Esophagus muscularis mucosa (tissue), 4 donors: ENCODE results near the gene DPH3. TPM values are rescaled to one million over a fixed set of nuclear protein-coding genes. Genes with fewer than 3 reads are reported as not detected.

Source experiments
- DNase-seq: peaks from one replicate; pipeline ENCODE4 v3.0.0-alpha.2; 2017; ENCODE audit errors: extremely low spot score
- H3K27ac ChIP-seq, 4 donors: fragments of 200-600 bp; sonication (generic); replicated peaks in 1 of 4; 1 replicate in 3 of 4; 2 replicates in 1 of 4; pipeline ENCODE4 v1.5.1; 2016 to 2019; ENCODE audit warnings: mild to moderate bottlenecking in 1 of 4
- H3K27me3 ChIP-seq, 4 donors: fragments of 200-600 bp; sonication (generic); one replicate each; pipeline versions ENCODE4 v1.5.1 to v1.6.0; 2016 to 2019
- H3K36me3 ChIP-seq, 4 donors: fragments of 200-600 bp; sonication (generic); one replicate each; pipeline ENCODE4 v1.5.1; 2016 to 2019
- H3K4me1 ChIP-seq, 4 donors: fragments of 200-600 bp; sonication (generic); one replicate each; pipeline ENCODE4 v1.5.1; 2016 to 2019
- H3K4me3 ChIP-seq, 4 donors: fragments of 200-600 bp; sonication (generic); 1 replicate in 2 of 4; 2 replicates in 2 of 4; pipeline ENCODE4 v1.5.1; 2016 to 2019; ENCODE audit warnings: mild to moderate bottlenecking in 4 of 4, moderate library complexity in 1 of 4
- H3K9me3 ChIP-seq, 4 donors: fragments of 200-600 bp; sonication (generic); 1 replicate in 3 of 4; 2 replicates in 1 of 4; pipeline ENCODE4 v1.5.1; 2016 to 2019
- CTCF ChIP-seq, 3 experiments: fragments of 200-600 bp in 2 of 3; fragments of 450-650 bp in 1 of 3; sonication (generic) in 2 of 3; IDR thresholded peaks; one replicate each; pipeline ENCODE4 v1.5.1; 2017 to 2019; ENCODE audit warnings: antibody characterized with exemption in 3 of 3, mild to moderate bottlenecking in 2 of 3, moderate library complexity in 1 of 3
- EP300 ChIP-seq: sonication (generic); formaldehyde crosslinking; IDR thresholded peaks from one replicate; pipeline ENCODE4 v1.6.1; 2017; ENCODE audit warnings: antibody characterized with exemption
- POLR2A ChIP-seq: fragments of 450-650 bp; IDR thresholded peaks from one replicate; pipeline ENCODE4 v1.6.1; 2017; ENCODE audit warnings: antibody characterized with exemption, moderate library complexity, mild to moderate bottlenecking, low read depth
- POLR2AphosphoS5 ChIP-seq, 2 donors: sonication (generic); formaldehyde crosslinking; IDR thresholded peaks; one replicate each; pipeline ENCODE4 v1.6.1; 2017; ENCODE audit warnings: antibody characterized with exemption in 2 of 2
- WGBS: methylation state at CpG from one replicate; pipeline ENCODE4 v1.1.5; 2018; 5-methylcytosine and 5-hydroxymethylcytosine counted together
- intact Hi-C: fragments of 100-400 bp; cut with DNase I; formaldehyde crosslinking; loops from one replicate; pipeline ENCODE4 v1.15.1; 2023
- total RNA-seq, 4 donors: library from RNA; depleted of rRNA; stranded (reverse); fragments of >200 nt; gene quantifications; one replicate each; pipeline versions ENCODE4 v1.1.0 to v1.2.1, GENCODE V29; 2016

The DPH3 gene
- total RNA-seq, 4 donors from 2014 or later: 27.2 to 50.7 (median 37.6) TPM

- no peak overlapping the region for H3K4me3 ChIP-seq
- DNase-seq: no peak
- 67% methylated on average over 7 of the region's 7 CpGs for WGBS
- H3K27ac ChIP-seq: no peak overlapping the region
- H3K4me1 ChIP-seq: peaks cover 4 to 10% (median 6%) of the 10 kb centered on the region in 4 donors
- H3K27me3 ChIP-seq: no peaks in the 10 kb centered on the region
- intact Hi-C loops: no loop called here
- no peaks in the 10 kb centered on the region for H3K9me3 ChIP-seq
- H3K36me3 ChIP-seq: peaks cover 0 to 5% (median 0%) of the 10 kb centered on the region in 4 donors
- TF ChIP-seq POLR2AphosphoS5 (IDR thresholded peaks at IDR 0.05) (no peak), CTCF (IDR thresholded peaks at IDR 0.05) (no peak)
Measured at GRCh38 chr3:16252243-16252978, 12.3 kb downstream of the DPH3 start.

- H3K27ac ChIP-seq: no peak overlapping the region
- intact Hi-C loops: no loop called here
- DNase-seq: no peak
- TF ChIP-seq POLR2A (no peak), CTCF (IDR thresholded peaks at IDR 0.05) (no peak), EP300 (no peak), POLR2AphosphoS5 (IDR thresholded peaks at IDR 0.05) (no peak)
- peaks cover 0 to 2% (median 0%) of the 10 kb centered on the region in 4 donors for H3K36me3 ChIP-seq
- WGBS: 63% methylated on average over 8 of the region's 9 CpGs
- H3K4me1 ChIP-seq: peaks cover 9 to 16% (median 9%) of the 10 kb centered on the region in 4 donors
- H3K9me3 ChIP-seq: no peaks in the 10 kb centered on the region
- no peak overlapping the region for H3K4me3 ChIP-seq
- no peaks in the 10 kb centered on the region for H3K27me3 ChIP-seq
Measured at GRCh38 chr3:16251316-16252085, 13.2 kb downstream of the DPH3 start.

GRCh38 chr3:16249886-16250285 is 14.9 kb downstream of the DPH3 start:
- H3K4me1 ChIP-seq: peaks cover 9 to 16% (median 11%) of the 10 kb centered on the region in 4 donors
- no peak overlapping the region for H3K4me3 ChIP-seq
- no peaks in the 10 kb centered on the region for H3K27me3 ChIP-seq
- intact Hi-C loops: loop anchor here (5.0 to 10.0 kb wide), 2 partner anchors 73 to 615 kb away; no protein-coding TSS in a partner anchor
- H3K9me3 ChIP-seq: no peaks in the 10 kb centered on the region
- H3K36me3 ChIP-seq: no peaks in the 10 kb centered on the region
- TF ChIP-seq POLR2AphosphoS5 (IDR thresholded peaks at IDR 0.05) (no peak), EP300 (no peak), CTCF (IDR thresholded peaks at IDR 0.05) (no peak), POLR2A (no peak)
- WGBS: 77% methylated on average over 3 of the region's 3 CpGs
- DNase-seq: no peak
- no peak overlapping the region for H3K27ac ChIP-seq

- Histone ChIP-seq H3K36me3 (no peaks in the 10 kb centered on the region), H3K4me1 (peaks cover 9 to 18% (median 13%) of the 10 kb centered on the region in 4 donors), H3K27ac (no peak overlapping the region), H3K27me3 (no peaks in the 10 kb centered on the region), H3K4me3 (no peak overlapping the region), H3K9me3 (no peaks in the 10 kb centered on the region)
- intact Hi-C loops: loop anchor here (5.0 to 10.0 kb wide), 2 partner anchors 72 to 615 kb away; no protein-coding TSS in a partner anchor
- TF ChIP-seq POLR2AphosphoS5 (IDR thresholded peaks at IDR 0.05) (no peak), CTCF (IDR thresholded peaks at IDR 0.05) (peak in 1 of 3 experiments; percentile 11)
- DNase-seq: no peak
- 21% methylated on average over 2 of the region's 3 CpGs for WGBS
Measured at GRCh38 chr3:16249336-16249735, 15.4 kb downstream of the DPH3 start.
